Hematopoietic multipotent progenitor cell treated with erythropoietin and hydrocortisone succinate and interleukin-3 and kit ligand, for 17 days (in vitro differentiated cells): ENCODE measurements around the gene GNPTAB.

Experiments
- DNase-seq: peaks from one replicate; pipeline ENCODE4 v3.0.0-alpha.2; 2015; ENCODE audit warnings: low spot score

The GNPTAB gene

DNA sequence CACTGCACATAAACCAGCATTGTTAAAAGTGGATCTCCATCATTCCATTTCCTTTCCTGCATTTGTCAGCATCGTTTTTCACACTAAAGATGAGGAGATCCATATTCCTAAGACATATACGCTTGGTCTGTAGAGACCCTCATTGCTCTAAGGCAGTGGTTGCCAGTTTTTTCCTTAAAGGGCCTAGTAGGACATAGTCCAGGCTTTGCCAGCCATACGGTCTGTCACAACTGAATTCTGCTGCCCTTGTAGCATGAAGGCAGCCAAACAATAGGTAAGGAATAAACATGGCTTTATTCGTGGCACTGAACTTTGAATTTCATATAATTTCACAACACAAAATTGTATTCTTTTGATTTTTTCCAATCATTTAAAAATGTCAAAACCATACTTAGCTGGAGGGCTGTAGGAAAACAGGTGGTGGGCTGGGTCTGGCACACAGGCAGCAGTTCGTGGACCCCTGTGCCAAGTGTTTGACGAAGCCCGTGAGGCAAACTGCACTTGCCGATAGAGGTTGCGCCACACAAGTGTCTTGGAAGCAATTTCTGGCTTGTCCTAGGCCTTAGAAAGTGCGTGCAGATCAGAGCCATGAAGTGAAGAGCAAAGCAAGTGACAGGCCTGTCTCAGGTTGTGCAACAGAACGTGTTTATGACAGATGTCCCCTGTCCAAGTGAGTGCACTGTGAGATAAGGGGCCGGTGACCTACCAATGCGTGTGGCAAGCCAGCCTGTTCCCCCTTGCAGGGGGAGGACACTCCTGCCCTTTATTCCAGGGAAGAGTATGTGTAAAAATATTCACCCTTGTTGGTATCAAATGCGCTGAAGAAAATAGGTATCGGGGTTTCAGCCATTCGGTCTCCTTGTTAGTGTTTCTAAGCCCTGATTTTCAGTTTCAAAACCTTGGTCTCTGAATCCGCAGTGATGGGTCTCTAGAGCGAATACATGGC lies 134.2 kb downstream of the GNPTAB start:
- DNase-seq = peak; percentile 85

DNA sequence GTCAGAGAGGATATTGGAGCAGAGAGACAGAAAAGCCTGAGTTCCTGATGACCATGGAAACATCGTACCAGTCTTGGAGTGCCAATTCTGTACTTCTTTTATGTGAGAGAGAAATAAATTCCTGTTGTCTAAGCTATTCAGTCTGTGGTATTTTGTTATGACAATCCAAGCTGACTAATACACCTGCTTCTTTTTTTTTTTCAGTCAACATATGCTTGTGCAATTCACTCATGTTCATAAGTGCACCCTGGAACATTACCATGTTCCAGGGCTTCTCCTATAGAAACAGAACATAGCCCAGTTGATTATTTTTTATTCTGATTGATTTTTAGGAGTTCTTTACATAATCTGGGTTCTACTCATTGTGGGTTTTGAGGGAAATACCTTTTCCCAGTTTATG lies 135.1 kb downstream of the GNPTAB start:
- peak; percentile 40 for DNase-seq
